IPS-20b (cell line): ENCODE data around the gene ADORA2B.

Experiments used
- H3K27ac ChIP-seq: one replicate; pipeline ENCODE4 v1.5.1; 2013; ENCODE audit warnings: low read length
- H3K27me3 ChIP-seq: 2 replicates; pipeline ENCODE4 v1.6.1; 2013; ENCODE audit warnings: mild to moderate bottlenecking, low read length, inconsistent platforms; ENCODE audit not compliant: insufficient read depth
- H3K36me3 ChIP-seq: 2 replicates; pipeline ENCODE4 v1.6.1; 2013; ENCODE audit warnings: low read depth, mild to moderate bottlenecking, inconsistent platforms, low read length, moderate library complexity; ENCODE audit not compliant: insufficient read depth
- H3K4me1 ChIP-seq: 2 replicates; pipeline ENCODE4 v1.6.1; 2013; ENCODE audit warnings: mild to moderate bottlenecking, control low read depth, inconsistent platforms, low read length, moderate library complexity; ENCODE audit not compliant: insufficient read depth
- H3K4me3 ChIP-seq: 2 replicates; pipeline ENCODE4 v1.5.1; 2013; ENCODE audit warnings: mild to moderate bottlenecking, low read length, inconsistent platforms
- H3K9ac ChIP-seq: 2 replicates; pipeline ENCODE4 v1.6.1; 2013; ENCODE audit warnings: low read depth, mild to moderate bottlenecking, inconsistent platforms, low read length, moderate library complexity
- H3K9me3 ChIP-seq: 2 replicates; pipeline ENCODE4 v1.6.1; 2013; ENCODE audit warnings: mild to moderate bottlenecking, low read depth, low read length, inconsistent platforms; ENCODE audit not compliant: insufficient read depth

ADORA2B gene

DNA sequence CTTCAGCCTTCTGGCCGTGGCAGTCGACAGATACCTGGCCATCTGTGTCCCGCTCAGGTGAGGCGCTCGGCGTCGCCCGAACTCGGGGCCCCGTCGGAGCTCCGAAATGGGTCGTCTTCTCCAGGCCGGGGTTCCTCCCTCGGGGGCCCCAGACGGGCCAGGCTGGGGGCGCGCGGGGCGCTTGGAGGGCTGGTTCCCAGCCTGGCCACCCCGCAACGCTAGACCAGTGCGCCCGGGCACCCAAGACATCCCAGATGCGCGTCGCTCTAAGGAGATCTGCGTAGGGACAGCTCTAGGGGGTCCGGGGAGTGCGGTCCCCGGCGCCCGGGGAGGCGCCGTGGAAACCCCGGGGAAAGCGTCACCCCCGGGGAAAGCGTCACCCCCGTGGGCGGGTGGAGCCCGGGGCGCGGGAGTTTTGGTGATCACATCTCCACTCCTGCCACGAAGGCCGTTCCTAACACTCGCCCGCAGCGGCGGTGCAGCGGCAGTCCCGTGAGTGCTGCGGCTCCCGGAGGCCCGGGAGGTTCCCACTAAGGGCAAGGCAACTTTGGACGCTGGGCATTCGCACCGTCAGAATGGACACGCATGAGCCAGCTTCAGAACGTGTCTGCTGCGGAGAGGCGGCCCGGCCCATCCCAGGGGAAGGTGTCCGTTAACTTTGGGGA is 729 bp downstream of the ADORA2B start:
- peak overlapping the region; percentile 67; the same call in 1 of the 2 replicates for H3K9ac ChIP-seq
- H3K9me3 ChIP-seq = no peaks in the 10 kb centered on the region
- H3K27ac ChIP-seq = no peak overlapping the region
- H3K36me3 ChIP-seq = no peaks in the 10 kb centered on the region
- H3K27me3 ChIP-seq = peaks cover 61% of the 10 kb centered on the region
- H3K4me1 ChIP-seq = peaks cover 5% of the 10 kb centered on the region; the same call in 1 of the 2 replicates
- peak overlapping the region; percentile 80 for H3K4me3 ChIP-seq

DNA sequence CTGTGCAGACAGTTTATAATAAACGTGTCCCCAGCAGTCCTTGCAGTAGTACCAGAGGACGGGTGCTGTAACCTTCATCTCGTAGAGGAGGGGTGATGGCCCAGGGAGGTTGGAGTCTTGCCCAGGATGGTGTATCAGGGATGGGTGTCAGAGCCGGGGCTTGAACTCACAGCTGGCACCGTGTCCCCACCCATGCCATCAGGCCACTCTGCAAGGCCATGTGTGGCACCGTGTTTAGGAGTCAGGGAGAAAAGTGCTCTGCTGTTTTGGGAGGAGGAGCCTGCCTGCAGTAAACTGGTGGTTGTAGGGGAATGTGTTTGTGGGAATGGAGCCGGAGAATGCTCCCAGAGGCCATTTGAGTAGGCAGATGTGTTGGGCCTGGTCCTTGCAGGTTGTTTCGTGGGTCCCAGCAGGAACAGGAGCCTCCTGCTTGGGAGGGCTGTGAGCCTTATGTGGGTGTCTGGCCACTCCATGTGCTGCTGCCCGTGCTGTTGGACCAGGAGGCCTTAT is 1.7 kb downstream of the ADORA2B start:
- no peak overlapping the region for H3K27ac ChIP-seq
- peak overlapping the region; percentile 67; the same call in 1 of the 2 replicates for H3K9ac ChIP-seq
- no peaks in the 10 kb centered on the region for H3K9me3 ChIP-seq
- H3K4me3 ChIP-seq = peak overlapping the region; percentile 80
- H3K4me1 ChIP-seq = peaks cover 5% of the 10 kb centered on the region; the same call in 1 of the 2 replicates
- H3K27me3 ChIP-seq = peaks cover 61% of the 10 kb centered on the region
- no peaks in the 10 kb centered on the region for H3K36me3 ChIP-seq

DNA sequence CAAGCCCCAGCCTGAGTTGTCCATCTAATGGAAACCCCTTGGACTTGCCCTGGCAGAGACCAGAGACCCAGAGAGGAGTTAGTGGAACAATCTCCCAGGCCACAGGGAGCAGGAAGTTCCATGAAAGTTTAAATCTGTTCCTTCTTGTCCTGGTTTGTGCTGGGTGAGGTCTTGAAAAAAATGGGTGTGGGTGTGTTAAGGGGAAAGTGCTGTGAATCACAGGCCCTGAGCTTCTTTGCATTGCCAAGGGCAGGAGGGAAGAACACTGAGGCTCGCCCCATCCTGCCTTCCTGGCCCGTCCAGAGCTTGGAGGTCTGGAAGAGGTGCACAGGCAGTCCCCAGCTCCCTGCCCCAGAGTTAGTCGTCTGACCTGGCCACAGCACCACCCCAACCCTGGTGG is 2.3 kb downstream of the ADORA2B start:
- peaks cover 5% of the 10 kb centered on the region; the same call in 1 of the 2 replicates for H3K4me1 ChIP-seq
- H3K9ac ChIP-seq = no peak overlapping the region
- H3K36me3 ChIP-seq = no peaks in the 10 kb centered on the region
- H3K4me3 ChIP-seq = no peak overlapping the region
- H3K27me3 ChIP-seq = peaks cover 57% of the 10 kb centered on the region
- no peak overlapping the region for H3K27ac ChIP-seq
- no peaks in the 10 kb centered on the region for H3K9me3 ChIP-seq

DNA sequence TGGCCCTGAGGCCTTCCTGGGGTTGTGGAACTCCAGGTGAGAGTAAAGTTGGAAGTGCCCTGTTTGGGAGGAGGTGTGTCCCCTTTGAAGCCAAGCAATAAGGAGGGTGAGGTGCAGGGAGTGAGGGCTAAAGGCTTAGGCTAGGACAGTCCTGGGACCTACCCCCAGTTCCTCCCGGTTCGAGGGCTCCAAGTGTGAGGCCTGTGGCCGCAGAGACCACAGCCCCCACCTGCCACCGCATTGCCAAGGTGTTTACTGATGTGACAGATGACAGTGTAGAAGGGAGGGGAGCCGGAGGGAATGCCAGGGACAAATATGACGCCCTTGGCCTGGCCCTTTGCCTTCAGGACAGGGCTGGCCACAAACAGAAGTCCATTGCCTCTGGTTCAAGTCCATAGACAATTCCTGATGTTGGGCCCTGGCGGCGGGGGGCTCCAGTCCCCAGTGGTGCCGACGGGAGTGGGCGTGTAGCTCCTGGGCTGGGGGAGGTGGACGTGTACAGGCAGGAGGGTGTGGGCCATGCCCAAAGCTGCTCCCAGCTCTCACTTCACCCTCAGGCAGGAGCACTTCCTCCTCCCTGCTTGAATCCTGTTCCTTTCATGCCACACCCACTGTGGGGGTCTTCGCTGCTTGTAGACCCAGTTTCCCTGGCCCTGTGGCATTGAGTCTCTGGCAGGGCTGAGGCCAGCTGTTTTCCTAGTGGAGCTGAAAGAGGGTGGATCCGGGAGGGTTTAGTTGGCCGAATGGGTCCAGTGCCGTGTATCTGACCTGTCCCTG is 3.2 kb downstream of the ADORA2B start:
- H3K27ac ChIP-seq = no peak overlapping the region
- H3K27me3 ChIP-seq = peaks cover 48% of the 10 kb centered on the region
- no peaks in the 10 kb centered on the region for H3K9me3 ChIP-seq
- no peak overlapping the region for H3K9ac ChIP-seq
- H3K36me3 ChIP-seq = no peaks in the 10 kb centered on the region
- H3K4me3 ChIP-seq = no peak overlapping the region
- peaks cover 5% of the 10 kb centered on the region; the same call in 1 of the 2 replicates for H3K4me1 ChIP-seq

DNA sequence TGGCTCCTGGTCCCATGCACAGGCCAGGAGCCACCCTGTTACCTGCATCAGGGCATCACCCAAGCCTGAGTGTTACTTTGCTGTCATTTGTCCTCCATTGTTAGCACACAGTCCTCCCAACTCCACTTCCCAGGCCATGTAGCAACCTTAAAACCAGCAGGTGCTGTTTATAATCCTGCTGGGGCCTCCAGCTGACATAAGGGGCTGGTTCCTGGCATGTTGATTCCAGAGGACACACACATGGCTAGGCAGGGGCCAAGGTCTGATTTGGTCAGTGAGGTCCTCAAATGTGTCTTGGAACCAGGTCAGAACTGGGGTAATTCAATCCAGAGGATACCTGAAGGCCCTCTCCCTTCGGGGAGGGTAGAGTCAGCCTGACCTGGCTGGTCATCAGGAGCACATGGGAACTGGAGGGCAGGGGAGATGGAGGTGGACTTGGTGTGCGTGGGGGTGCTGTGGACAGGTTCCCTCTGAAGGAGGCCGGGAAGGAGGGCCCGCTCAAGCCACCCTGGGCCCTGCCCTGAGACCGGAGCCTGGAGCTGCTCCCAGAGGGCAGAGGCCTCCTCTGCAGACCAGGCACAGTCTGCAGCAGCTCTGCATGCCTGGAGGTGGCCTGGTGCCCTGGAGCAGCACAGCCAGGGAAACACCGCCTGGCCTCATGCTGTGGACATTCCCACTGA is 6.6 kb downstream of the ADORA2B start:
- Histone ChIP-seq H3K9me3 (no peaks in the 10 kb centered on the region; the same call in 1 of the 2 replicates), H3K27ac (no peak overlapping the region), H3K9ac (no peak overlapping the region), H3K4me1 (peaks cover 3% of the 10 kb centered on the region; the same call in 1 of the 2 replicates), H3K27me3 (peaks cover 15% of the 10 kb centered on the region), H3K4me3 (no peak overlapping the region), H3K36me3 (no peaks in the 10 kb centered on the region)

DNA sequence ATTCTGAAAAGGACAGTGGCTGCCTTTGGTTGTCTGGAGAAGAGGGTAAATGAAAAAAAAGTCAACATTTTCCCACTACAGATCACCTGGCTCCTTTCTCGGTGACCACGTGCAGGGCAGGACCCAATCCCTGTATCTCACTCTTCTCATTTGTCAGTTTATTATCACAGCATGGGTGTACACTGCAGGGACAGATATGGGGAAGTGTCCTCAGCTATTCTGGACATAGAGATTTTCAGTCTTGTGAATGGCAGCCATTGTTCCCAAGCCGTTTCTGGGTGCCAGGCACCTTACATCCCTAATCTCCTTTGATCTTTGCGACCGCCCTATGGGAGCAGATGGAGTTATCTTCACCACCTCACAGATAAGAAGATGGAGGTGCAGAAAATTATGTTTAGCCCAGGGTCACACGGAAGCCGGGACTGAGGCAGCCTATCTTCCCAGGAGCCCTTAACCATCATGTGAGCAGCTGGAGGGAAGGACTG is 7.2 kb downstream of the ADORA2B start:
- Histone ChIP-seq H3K27ac (no peak overlapping the region), H3K4me3 (no peak overlapping the region), H3K4me1 (0 out of 2 replicates have a peak, but pooled peaks cover 3% of the 10 kb centered on the region), H3K36me3 (no peaks in the 10 kb centered on the region), H3K9me3 (no peaks in the 10 kb centered on the region; the same call in 1 of the 2 replicates), H3K9ac (no peak overlapping the region), H3K27me3 (peaks cover 9% of the 10 kb centered on the region)

DNA sequence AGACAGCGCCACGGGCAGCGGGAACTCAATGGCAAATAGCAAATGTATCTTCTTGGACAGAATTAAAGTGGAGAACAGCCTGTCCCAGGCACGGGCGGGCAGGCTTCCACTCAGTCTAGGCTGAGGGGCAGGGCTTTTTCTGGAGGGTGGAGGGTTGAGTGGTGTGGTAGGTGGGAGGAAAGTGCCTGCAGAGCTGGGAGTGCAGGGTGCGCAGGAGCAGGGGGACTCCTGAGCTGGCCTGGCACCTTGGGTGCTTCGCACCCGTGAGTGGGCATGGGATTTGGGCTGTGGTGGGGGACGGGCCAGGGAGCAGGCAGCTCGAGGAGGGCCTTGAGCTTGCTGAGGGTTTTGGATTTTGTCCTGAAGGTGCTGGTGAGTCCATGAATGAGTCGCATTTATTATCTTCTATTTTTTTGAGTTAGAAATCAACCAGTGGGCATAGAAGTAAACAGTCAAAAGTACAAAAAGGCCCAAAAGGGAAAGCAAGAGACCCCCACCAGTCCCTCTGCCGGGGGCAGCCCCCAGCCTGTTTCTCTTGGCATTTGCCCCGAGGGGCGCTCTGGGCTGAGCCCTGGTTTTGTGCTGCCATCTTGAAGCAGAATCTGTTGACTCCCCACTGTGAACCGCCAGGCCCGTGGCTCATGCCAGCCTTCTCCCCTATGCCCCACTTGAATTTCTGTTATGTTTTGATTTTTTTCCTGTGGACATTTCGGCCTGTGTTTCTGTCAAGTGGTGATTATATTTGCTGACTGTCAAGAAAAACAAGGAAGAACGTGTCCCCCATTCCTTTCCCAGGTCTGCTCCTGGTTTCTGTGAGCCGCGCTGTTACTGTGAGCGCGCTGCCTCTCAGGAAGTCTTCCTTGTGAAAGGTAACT is 8.2 kb downstream of the ADORA2B start:
- no peaks in the 10 kb centered on the region; the same call in 1 of the 2 replicates for H3K9me3 ChIP-seq
- H3K4me3 ChIP-seq = no peak overlapping the region
- no peak overlapping the region for H3K27ac ChIP-seq
- 0 out of 2 replicates have a peak, but pooled peaks cover 3% of the 10 kb centered on the region for H3K4me1 ChIP-seq
- no peaks in the 10 kb centered on the region for H3K36me3 ChIP-seq
- no peak overlapping the region for H3K9ac ChIP-seq
- no peaks in the 10 kb centered on the region for H3K27me3 ChIP-seq

DNA sequence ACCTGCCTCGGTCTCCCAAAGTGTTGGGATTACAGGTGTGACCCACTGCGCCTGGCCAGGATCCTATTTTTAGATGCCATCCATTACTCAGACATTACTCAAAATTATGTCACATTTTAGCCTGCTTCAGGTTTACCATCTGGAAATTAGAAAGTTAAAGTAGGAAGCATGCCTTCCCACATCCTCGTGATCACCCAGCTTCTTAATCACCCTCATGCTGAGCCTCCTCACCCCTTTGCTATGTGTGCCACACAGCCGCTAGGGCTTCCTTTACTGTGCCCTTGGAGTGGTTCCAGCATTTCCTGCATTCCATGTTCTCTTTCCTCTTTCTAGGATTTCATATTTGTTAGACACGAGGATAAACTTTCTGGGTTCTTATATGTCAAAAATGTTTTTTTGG is 9.3 kb downstream of the ADORA2B start:
- no peak overlapping the region for H3K27ac ChIP-seq

DNA sequence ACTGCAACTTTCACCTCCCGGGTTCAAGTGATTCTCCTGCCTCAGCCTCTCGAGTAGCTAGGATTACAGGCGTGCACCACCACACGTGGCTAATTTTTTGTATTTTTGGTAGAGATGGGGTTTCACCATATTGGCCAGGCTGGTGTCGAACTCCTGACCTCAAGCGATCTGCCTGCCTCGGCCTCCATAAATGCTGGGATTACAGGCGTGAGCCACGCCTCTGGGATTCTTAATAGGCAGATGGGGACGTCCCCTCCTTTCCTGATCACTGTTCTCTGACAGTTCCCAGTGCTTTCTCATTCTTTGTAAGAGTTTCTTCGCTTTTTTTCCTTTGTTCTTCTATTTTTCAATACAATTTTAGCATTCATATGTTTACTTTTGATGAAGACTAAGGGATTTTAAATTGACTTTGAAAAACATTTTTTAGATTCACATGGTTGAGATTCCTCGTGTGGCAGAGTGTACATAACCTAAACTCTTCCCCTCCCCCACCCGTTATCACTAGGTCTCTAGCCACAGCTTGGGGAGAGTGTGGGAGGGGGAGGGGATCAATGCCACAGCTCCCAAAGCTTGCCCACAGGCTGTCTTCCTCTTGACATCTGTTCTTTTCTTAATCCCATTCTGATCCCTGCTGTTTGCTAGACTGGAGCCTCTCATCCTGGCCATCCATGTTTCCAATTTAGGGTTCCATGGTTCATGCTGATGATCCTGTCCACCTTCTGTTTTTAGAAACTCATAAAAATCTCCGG is 11.0 kb downstream of the ADORA2B start:
- no peak overlapping the region for H3K27ac ChIP-seq
- H3K4me1 ChIP-seq = peaks cover 11% of the 10 kb centered on the region
- no peak overlapping the region for H3K9ac ChIP-seq

More for the DNA sequence above, 9.3 kb downstream of the ADORA2B start:
- no peaks in the 10 kb centered on the region for H3K36me3 ChIP-seq
- peaks cover 11% of the 10 kb centered on the region for H3K4me1 ChIP-seq
- no peak overlapping the region for H3K9ac ChIP-seq
- no peaks in the 10 kb centered on the region; the same call in 1 of the 2 replicates for H3K9me3 ChIP-seq
- H3K4me3 ChIP-seq = no peak overlapping the region
- H3K27me3 ChIP-seq = no peaks in the 10 kb centered on the region

DNA sequence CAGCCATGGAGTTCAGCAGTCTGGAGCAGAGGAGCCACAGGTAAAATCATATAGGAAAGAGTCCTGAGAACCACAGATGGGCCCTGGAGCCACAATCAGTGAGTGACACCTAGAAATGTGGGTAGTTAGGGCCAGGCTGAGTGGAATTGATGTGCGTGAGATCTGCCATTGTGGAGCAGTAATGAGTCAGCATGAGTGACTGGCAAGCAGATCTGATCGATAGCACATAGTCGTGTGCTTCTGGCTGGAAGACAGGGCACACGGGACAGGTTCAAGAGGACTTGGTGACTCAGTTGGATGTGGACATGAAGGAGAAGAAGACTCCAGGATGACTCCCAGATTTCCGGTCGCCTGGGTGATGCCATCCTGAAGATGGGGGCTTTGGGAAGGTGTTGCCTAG is 12.3 kb downstream of the ADORA2B start:
- H3K9ac ChIP-seq = no peak overlapping the region
- no peaks in the 10 kb centered on the region for H3K27me3 ChIP-seq
- H3K4me3 ChIP-seq = no peak overlapping the region
- no peak overlapping the region for H3K27ac ChIP-seq
- peaks cover 11% of the 10 kb centered on the region for H3K4me1 ChIP-seq
- no peaks in the 10 kb centered on the region; the same call in 1 of the 2 replicates for H3K9me3 ChIP-seq
- no peaks in the 10 kb centered on the region for H3K36me3 ChIP-seq

More for the DNA sequence above, 11.0 kb downstream of the ADORA2B start:
- H3K27me3 ChIP-seq = no peaks in the 10 kb centered on the region
- no peaks in the 10 kb centered on the region; the same call in 1 of the 2 replicates for H3K9me3 ChIP-seq
- no peak overlapping the region for H3K4me3 ChIP-seq
- no peaks in the 10 kb centered on the region for H3K36me3 ChIP-seq
